ENCODE results near the gene TMEM117. TPM values are rescaled to one million over a fixed set of nuclear protein-coding genes. Genes with fewer than 3 reads are reported as not detected.

Gene TMEM117
- total RNA-seq, 4 donors from 2014 or later, result 13.9 to 34.1 (median 29.1) TPM

DNA sequence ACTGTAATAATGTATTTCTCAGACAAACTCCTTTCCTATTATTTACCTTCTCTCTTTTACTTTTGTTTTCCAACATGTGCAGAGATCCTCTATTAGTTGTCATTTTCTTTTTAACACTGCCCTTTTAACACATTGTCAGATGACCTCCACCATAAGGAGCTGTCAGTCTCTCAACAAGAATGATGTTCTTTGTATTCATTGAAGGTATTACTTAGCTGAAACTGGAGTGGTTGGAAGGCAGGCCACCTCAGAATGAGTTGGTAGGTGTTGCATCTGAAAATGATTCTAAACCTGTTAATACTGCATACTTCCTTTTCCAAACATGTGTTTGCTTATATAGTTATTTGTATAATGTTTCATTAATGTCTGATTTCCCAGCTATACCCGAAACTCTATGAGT, 16.9 kb downstream of the TMEM117 start:
- Histone ChIP-seq H3K36me3 (no peaks in the 10 kb centered on the region), H3K4me1 (no peaks in the 10 kb centered on the region), H3K27me3 (no peaks in the 10 kb centered on the region), H3K27ac (no peak overlapping the region), H3K4me3 (no peak overlapping the region), H3K9me3 (no peaks in the 10 kb centered on the region)
- TF ChIP-seq POLR2AphosphoS5 (IDR thresholded peaks at IDR 0.05) (no peak), EP300 (IDR thresholded peaks at IDR 0.05) (no peak), POLR2A (IDR thresholded peaks at IDR 0.05) (no peak)
- TF ChIP-seq, protein P1, sequence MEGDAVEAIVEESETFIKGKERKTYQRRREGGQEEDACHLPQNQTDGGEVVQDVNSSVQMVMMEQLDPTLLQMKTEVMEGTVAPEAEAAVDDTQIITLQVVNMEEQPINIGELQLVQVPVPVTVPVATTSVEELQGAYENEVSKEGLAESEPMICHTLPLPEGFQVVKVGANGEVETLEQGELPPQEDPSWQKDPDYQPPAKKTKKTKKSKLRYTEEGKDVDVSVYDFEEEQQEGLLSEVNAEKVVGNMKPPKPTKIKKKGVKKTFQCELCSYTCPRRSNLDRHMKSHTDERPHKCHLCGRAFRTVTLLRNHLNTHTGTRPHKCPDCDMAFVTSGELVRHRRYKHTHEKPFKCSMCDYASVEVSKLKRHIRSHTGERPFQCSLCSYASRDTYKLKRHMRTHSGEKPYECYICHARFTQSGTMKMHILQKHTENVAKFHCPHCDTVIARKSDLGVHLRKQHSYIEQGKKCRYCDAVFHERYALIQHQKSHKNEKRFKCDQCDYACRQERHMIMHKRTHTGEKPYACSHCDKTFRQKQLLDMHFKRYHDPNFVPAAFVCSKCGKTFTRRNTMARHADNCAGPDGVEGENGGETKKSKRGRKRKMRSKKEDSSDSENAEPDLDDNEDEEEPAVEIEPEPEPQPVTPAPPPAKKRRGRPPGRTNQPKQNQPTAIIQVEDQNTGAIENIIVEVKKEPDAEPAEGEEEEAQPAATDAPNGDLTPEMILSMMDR (IDR thresholded peaks at IDR 0.05), result no peak
- no peak for DNase-seq (ENCODE audit: low spot score in 2 of 2)
- WGBS, result 97% methylated on average over 1 of the region's 1 CpG

DNA sequence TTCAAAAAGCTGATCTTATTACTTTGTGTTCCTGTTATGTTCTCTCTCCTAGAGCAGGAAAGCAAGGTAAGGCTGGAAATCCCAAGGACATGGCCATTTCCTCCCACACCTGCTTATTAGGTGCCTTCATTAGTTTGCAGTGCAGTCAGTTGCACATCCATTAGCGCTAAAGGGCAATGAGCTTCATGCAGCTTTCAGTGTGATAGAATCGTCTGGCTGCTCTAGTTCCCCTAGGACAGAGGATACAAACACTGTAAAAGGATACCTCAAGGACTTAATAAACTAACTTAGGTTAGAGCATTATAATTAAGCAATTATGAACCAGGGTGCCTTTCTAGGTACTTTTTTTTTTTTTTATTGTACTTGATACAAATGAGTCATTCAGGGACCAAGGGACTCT, 21.1 kb downstream of the TMEM117 start:
- no peak overlapping the region for H3K27ac ChIP-seq
- H3K4me1 ChIP-seq, result peaks cover 11% of the 10 kb centered on the region
- 89% methylated on average over 2 of the region's 2 CpGs for WGBS
- TF ChIP-seq POLR2AphosphoS5 (IDR thresholded peaks at IDR 0.05) (no peak), POLR2A (IDR thresholded peaks at IDR 0.05) (no peak), EP300 (IDR thresholded peaks at IDR 0.05) (no peak)
- TF ChIP-seq, protein P1 (IDR thresholded peaks at IDR 0.05), result no peak
- no peak overlapping the region for H3K4me3 ChIP-seq
- H3K27me3 ChIP-seq, result no peaks in the 10 kb centered on the region
- no peaks in the 10 kb centered on the region for H3K9me3 ChIP-seq
- no peak for DNase-seq (ENCODE audit: low spot score in 2 of 2)
- no peaks in the 10 kb centered on the region for H3K36me3 ChIP-seq

DNA sequence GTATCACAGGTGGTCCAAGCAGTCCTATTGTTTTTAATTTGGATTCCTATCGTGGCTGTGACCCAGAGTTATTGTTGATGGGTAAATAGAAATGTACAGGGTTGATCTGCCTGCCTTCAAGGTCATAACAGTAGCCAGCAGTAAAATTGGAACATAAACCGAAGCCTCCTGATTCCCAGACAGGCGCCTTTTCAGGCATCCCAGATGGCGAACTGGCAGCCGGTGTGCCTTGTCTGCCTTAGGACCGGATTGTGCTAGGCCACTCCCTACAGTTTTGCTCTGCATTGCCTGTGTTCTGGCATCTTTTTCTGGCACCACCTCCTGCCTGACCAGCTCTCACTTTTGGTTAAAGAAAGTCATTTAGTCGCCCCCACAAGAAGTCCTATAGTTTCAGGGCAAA, 22.2 kb downstream of the TMEM117 start:
- Histone ChIP-seq H3K9me3 (no peaks in the 10 kb centered on the region), H3K27ac (no peak overlapping the region), H3K4me1 (peaks cover 17% of the 10 kb centered on the region), H3K36me3 (no peaks in the 10 kb centered on the region), H3K27me3 (no peaks in the 10 kb centered on the region), H3K4me3 (no peak overlapping the region)
- DNase-seq (ENCODE audit: low spot score in 2 of 2), result no peak
- TF ChIP-seq EP300 (IDR thresholded peaks at IDR 0.05) (no peak), POLR2A (IDR thresholded peaks at IDR 0.05) (no peak), POLR2AphosphoS5 (IDR thresholded peaks at IDR 0.05) (no peak)
- TF ChIP-seq, protein P1 (IDR thresholded peaks at IDR 0.05), result no peak
- WGBS, result 65% methylated on average over 7 of the region's 7 CpGs

DNA sequence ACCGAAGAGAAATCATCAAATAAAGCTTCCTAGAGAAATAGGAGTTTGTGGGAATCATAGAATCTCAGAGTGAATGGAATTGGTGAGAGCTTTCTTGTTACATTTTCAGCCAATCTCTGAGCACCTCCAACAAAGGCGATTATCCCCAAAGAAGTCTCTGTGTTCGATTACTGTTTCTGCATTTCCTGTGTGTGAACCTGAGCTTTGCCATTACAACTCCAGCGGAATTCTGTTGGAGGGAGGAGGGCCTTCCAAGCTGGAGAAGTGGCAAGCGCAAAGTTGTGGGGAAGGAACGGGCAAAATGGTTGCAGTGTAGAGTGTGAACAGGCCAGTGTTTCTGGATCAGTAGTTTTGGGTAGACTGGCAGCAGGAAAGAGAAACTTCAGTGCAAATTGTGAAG, 23.1 kb downstream of the TMEM117 start:
- no peak overlapping the region for H3K27ac ChIP-seq
- no peak overlapping the region for H3K4me3 ChIP-seq
- 91% methylated on average over 6 of the region's 6 CpGs for WGBS
- H3K36me3 ChIP-seq, result no peaks in the 10 kb centered on the region
- no peak for DNase-seq (ENCODE audit: low spot score in 2 of 2)
- H3K4me1 ChIP-seq, result peaks cover 17% of the 10 kb centered on the region
- no peaks in the 10 kb centered on the region for H3K9me3 ChIP-seq
- no peaks in the 10 kb centered on the region for H3K27me3 ChIP-seq
- TF ChIP-seq POLR2AphosphoS5 (IDR thresholded peaks at IDR 0.05), result no peak
- TF ChIP-seq EP300 (IDR thresholded peaks at IDR 0.05), result no peak
- TF ChIP-seq POLR2A (IDR thresholded peaks at IDR 0.05), result no peak
- TF ChIP-seq, protein P1 (IDR thresholded peaks at IDR 0.05), result no peak

DNA sequence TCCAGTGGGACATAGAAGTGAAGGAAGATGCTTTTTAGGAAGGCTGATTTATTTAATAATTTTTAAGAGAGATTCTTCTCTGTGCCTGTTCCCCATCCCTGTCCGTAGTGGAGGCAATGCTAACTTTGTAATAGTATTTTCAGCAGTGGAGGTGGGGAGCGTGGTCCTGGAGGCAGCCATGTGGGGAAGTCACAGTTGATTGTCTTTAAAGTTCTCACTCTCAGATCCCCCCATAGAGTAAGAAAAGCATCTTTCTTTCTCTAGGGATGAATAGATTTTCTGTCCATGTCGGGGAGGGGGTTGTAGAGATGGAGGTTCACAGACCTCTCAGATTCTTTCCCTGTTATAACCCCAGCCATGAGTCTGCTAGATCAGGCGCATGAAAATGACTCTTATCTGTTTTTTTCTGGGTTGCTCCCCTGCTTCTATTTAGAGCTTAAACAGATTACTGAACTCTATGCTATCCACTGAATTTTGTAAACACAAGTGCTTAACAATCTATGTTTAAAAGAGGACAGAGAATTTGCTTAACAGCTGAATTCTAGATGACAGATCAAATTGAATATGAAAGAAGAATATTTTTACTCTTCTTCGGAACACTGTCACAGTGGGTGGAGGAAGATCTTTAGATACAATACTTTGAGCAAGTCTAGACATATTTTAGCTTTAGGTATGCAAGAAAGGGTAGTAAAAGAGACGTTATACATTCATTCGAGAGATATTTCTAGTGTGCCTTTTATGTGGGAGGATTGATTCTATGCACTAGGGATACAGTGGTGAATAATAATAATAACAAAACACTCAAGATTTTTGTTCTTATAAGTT, 25.3 kb downstream of the TMEM117 start:
- H3K27me3 ChIP-seq, result no peaks in the 10 kb centered on the region
- TF ChIP-seq EP300 (IDR thresholded peaks at IDR 0.05), result no peak
- TF ChIP-seq, protein P1 (IDR thresholded peaks at IDR 0.05), result no peak
- no peak for TF ChIP-seq POLR2AphosphoS5 (IDR thresholded peaks at IDR 0.05)
- no peak for TF ChIP-seq POLR2A (IDR thresholded peaks at IDR 0.05)
- 62% methylated on average over 7 of the region's 7 CpGs for WGBS
- H3K36me3 ChIP-seq, result no peaks in the 10 kb centered on the region
- no peak overlapping the region for H3K4me3 ChIP-seq
- no peaks in the 10 kb centered on the region for H3K9me3 ChIP-seq
- H3K4me1 ChIP-seq, result peaks cover 17% of the 10 kb centered on the region
- no peak for DNase-seq (ENCODE audit: low spot score in 2 of 2)
- H3K27ac ChIP-seq, result no peak overlapping the region
